NK-92 (cell line): Measurements from ENCODE around the gene MTUS2.

Experiments
- DNase-seq: peaks from one replicate; lab custom pipeline; 2025; ENCODE audit not compliant: unreplicated experiment; lab: John Stamatoyannopoulos, UW

Gene MTUS2

DNA sequence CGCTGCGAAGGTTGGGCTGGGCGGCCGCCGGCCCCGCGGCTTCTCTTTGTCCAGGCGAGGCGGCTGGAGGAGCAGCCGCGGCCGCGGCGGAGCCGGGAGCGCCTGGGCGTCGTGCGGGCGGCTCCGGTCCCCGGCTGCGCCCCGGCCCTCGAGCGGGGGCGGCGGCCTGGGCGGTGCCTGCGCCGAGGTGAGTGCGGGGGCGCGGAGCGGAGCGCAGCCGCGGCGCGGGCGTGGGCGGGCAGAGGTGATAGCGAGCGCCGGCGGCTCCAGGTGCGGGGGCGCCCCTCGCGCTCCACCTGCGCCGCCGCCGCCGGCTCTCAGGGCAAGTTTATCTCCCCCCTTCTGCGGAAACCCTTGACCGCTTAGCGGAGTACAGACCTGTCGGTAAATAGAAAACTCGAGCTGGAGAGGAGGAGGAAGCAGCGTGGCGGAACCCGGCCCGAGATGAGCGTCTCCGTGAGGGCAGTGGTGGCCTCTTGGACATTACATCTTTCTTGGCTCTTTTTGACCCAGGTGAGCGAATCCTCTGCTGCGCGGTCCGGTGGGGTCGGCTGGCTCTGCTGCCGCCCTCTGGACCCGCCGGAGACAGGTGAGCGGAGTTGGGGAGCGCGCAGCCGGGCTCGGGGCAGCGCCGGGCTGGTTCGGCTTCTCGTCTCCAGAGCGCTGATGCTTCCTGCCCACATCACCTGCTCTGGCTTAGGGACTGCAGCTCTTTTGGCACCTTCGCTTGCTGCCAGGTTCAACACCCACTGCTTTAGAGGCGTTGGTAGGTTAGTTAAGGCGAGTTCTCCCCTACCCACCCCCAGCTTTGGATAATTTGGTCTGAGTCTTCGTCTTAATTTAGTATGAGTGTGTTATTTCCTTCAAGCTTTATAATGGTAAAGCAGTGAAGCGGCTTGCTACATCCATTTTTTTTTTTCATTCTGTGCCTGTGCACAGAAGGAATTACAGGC, at the start of gene MTUS2:
MTUS2 (plus strand) TSS at position 241 of the 953 bp plus-strand sequence.
- DNase-seq = no peak

DNA sequence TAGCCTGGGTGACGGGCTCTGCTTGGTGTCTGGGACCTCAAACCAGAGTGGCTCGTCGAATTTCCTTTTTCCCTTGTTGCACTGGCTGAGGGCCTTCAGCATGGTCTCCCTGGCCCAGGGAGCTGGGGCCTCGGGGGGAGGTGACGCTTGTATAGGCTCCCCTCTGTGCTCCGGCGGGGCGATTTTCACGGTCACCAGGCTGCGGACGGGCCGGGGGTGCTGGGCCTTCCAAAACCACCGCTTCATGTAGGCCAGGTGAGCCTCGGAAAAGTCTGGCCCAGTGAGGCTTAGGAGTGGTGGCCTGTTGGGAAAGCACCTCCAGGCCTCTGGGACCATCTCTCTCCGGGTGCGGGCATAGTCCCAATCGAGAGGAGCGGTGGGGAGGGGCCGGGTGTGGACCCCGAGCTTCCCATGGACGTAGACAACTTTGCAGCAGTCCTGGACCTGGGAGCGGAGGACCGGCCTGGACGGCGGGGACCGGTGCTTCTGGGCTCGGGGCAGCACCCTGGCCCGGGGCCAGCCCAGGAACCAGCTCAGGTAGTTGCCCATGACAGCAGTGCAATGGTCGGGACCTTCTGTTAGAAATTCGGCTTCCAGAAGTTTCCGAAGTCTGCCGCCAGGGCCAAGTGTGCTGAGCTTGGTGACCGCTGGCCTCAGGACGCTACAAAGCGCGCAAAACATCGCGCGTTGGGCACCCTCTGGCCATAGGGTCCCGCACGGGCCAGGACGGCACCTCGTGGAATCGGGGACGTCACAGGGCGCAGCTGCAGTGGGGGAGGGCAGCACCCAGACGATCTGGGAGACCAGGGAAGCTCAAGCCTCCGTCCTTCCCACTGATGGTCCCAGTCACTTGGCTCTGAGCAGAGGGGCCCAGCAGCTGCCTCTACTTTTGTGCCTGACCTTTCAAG, 41.6 kb upstream of the MTUS2 start:
- DNase-seq = no peak

DNA sequence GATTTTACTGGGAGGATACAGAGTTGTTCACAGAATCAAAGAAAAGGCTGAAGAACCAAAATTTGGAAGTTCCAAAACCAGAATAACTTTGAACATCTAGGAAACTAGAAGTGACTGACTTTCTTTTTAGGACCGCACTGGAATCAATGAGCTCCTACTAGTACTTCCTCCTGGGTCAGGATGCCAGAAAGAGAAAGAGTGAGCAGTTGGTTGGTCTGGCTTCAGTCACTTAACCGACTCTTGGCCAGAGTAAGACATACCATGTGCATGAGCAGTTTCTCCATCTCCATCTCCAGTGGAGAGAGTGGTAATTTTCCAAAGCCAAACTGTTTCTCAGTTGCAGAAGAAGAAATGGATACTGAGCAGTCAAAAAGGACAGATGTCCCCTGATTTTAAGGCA, 27.1 kb upstream of the MTUS2 start:
- no peak for DNase-seq

DNA sequence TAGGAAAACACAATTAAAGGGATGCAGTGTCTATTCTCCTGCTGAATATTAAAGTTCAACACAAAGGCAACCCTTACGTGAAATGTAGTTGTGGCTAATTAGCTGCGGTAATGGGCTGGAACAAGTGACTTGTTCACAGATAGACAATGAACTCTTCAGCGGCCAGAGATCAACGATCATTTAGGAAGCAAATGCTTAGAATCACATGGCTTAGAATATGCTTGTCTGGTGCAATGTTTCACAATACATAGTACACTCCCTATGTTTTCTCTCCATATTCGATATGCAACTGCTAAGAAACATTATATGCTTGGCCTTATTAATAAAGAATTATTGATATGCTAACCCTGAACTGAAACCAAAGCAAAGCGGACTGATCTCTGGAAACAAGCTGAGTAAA, 25.7 kb upstream of the MTUS2 start:
- DNase-seq = no peak

DNA sequence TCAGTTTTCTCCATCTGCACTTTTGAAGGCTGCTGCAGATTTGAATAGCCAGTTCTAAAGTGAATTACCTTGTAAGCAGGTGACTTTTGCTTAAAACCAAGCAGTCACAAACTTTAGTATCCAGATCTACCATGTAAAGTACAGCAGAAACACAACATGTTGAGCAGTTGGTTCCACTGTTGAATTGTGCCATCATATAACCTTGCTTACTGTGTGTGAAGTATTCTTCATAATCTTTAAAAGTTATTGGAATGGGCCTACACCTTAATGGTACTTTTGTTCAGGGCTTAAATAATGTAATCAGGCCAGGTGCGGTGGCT, 23.2 kb upstream of the MTUS2 start:
- no peak for DNase-seq

DNA sequence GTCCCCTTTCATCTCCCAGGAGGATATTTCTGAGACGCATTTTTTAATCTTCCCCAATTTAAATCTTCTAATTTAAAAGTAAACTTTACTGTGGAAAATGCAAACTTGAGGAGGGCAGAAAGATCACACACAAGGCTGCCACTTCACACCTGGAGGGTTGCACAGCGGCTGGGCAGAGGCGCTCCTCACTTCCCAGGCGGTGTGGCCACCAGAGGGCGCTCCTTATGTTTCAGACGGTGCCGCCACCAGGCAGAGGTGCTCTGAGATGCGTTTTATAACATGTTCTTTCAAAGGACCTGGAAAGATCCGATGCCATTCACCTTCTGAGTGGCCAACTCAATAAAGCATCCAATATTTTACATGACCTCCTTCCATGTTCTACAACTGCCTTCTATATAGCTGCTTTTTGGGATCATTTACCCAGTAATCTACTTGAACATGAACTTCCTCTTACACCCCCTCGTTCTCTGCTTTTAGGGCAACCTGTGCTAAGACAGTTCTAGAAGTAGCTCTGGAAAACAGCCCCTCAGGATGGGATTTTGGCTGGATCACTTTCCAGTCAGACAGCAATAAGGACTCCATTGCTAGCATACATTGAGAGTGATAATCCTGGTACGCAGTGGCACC, 14.8 kb upstream of the MTUS2 start:
- DNase-seq = no peak

DNA sequence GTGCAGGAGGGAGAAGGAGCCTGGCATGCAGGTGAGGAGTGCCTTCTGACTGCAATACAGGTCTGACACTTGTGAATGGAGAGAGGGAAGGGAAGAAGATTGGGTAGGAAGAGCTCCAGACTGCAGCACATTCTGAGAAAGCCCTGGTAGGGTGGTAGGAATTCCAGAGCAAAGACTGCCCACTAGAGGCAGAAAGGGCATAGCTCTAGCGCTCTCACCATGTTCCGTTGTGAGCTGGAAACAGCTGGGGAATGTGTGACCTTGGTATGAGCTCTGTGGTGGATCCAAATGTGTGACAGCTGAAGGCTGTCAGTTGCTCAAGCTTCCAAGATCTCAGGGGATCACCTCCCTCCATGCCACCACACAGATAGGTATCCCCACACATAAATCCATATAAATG, 2.9 kb upstream of the MTUS2 start:
- no peak for DNase-seq

DNA sequence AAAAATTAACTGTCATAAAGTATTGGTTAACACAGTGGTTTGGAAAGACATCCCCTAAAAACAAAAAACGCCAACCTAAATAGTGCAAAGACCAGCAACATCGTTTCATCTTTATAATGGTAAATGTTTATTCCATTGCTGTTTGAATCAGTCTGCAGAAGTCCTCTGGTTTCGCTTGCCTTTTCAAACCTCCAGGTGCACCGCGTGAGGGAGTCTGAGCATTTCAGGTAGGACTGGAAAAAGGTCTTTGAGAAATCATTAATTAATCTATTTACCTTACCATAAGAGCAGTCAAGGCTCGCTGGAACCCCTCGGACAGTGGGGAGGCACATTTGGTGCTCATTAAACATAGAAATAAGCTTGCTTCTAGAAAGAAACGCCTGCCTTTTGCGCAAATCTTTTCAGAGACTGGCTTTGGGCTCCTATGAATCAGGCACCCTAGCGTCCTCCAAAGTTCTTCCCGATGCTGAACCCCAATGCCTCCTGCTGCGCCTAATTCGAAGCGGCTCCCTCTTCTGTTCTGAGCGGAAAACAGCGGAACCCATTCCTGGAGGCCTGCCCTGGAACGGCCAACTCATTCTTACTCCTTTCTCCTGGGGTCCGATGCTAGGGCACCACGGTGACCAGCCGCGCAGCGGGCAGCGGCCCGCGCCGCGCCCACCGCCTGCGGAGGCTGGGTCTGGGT, 951 bp upstream of the MTUS2 start:
- no peak for DNase-seq

DNA sequence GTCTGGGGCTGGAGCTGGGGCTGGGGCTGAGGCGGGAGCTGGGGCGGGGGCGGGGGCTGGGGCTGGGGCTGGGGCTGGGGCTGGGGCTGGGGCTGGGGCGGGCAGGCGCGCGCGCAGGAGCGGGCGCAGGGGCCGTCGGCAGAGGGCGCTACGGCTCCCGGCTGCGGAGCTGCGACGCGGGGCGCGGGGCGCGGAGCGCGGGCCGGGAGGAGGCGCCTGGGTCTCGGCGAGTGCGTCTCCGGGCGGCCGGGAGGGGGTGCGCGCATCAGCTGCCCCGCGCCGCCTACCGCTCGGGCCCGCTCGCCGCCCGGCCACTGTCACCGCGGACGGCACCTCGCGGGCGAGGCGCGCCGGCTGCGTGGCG, 422 bp upstream of the MTUS2 start:
- no peak for DNase-seq

DNA sequence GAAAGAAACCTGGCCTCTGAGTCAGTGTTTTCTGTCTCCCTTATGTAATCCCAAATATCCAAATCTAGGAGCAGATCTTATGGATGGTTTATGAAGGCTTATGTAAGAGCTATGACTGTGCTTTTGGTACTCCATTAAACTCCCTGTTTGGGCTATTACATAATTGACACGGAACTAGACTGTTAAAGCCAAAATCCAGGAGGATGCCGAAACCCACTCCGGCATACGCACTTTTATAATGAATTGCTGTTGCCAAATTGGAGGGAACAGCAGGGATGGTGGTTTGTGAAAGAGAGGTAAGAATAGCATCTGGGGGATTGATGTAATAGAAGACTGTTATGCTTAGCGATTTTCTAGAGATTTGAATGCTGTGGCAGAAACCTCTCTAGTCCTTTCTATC, 2.0 kb downstream of the MTUS2 start:
- DNase-seq = no peak

DNA sequence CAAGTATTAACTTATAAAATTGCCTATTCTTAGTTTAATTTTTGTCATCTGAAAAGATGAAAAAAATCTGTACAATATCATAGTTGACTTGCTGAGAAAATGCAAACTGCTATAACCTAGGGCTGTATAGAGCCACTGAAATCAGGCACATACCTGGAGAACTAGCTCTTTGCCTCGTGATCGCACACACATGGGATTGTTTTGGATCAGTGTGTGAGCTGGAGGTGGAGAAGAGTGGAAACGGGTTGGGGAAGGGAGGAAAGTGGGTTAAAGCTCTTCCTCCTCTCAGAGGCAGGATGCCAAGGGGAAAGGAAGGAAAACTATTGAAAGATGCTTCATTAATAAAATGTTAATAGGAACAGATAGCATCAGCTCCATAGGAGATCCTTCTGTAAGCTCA, 2.7 kb downstream of the MTUS2 start:
- DNase-seq = no peak

DNA sequence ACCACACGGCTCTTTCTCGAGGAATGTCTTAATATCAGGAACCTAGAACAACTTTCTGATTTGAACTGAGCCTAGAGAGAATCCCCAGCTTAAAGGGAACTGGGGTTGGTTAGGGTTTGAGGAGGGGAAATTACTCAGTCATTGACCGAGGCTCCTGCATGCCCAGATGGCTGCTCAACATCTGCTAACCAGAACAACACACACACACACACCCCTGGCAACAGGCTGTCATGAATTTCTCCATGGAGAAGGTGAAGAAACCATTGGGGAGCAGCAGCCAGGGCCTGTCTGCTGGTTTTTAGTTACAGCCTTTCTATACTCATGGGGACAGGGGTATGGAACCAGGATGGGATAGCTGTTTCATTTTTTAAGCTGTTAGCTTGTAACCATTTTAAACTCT, 5.2 kb downstream of the MTUS2 start:
- DNase-seq = no peak

DNA sequence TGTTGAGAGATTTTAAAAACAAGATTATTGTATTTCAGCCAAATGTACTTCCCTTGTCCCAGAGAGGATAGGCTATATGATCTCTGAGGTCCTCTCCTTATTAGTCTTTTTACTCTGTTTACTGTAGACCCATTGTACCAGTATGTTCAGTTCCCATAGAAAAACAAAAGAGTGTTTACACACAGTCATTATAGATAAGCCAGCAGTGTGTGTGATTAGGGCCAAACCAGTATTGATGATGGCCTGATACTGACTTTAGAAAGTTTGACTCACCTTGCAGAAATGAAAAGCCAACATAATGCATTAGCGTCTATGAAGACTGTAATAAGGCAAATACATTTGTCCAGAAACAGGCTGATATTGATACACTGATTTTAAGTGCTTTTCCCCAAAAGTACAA, 6.2 kb downstream of the MTUS2 start:
- no peak for DNase-seq

DNA sequence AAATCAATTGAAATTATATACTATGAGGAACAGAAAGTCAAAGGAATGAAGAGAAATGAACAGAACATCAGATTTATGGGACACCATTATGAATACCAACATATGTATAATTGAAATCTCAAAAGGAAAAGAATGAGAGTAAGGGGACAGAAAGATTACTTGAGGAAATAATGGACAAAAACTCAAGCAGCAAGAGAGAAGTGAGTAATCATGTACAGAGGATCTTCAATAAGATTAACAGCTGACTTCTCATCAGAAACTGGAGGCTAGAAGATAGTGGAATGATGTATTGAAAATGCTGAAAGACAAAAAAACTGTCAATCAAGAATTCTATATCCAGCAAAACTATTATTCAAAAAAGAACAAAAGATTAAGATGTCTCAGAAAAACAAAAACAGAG, 10.4 kb downstream of the MTUS2 start:
- DNase-seq = no peak

DNA sequence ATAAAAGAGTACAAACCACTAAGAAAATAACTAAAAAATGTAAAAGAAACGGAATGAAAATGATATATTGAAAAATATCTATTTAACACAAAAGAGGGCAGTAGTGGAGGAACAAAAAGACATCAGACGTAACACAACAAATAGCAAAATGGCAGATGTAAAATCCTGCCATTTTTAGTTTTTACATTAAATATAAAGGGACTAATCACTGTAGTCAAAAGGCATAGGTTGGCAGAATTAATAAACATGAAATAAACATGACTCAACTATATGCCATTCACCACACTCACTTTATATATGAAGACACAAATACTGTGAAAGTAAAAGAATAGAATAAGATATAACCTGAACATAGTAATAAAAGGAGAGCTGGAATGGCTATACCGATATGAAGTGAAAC, 11.0 kb downstream of the MTUS2 start:
- no peak for DNase-seq

DNA sequence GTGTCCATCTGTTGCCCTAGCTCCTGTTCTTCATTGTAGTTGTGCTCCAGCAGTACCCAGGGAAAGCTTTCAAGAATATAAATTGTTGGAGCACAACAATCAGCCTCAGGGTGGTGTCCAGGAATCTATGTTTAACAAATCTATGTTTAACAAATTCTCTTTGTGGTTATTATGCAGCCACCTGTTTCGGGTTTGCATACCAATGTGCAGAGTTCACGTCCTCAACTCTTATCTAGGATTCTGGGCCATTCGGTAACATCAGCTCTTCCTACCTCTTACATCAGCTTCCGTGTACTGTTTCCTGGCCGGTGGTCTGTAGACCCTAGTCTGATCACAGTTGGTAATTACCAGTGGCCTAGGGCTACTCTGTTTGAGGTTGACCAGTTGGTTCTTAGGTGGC, 17.0 kb downstream of the MTUS2 start:
- DNase-seq = no peak

DNA sequence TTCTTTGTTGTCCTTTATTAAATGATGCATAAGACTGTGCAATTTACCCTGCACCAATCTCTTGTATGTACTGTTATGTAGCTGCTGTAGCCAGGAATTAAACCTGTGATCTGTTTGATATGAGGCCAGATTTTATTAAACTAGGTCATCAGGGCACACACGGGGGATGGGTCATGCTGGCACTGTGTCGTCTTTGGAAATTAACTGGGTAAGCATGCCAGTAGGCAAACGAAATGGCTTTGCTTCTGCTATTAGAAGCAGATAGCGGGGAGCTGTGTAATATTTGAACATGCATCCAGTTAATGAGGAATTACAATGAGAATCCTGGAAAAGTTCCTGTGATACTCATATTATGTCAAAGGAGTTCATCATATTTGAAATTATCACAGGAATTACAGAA, 23.5 kb downstream of the MTUS2 start:
- DNase-seq = no peak

DNA sequence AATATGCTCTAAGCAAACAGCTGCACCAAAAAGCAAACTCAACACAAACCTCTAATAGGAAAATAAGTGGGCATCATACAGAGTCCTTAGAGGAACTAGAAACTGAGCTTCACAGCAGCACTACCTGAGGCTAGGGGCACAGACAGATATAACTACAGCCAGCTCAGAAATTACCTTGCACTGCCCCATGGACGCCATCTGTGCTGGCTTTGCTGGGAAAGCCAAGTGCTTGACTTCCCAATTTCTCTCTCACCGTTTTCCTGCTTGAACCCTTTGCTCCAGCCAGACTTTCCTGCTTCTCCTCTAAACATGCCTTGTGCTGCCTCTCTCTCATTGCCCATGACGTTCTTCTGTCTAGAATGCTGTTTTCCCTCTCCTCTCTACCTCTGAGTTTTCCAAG, 29.3 kb downstream of the MTUS2 start:
- no peak for DNase-seq

DNA sequence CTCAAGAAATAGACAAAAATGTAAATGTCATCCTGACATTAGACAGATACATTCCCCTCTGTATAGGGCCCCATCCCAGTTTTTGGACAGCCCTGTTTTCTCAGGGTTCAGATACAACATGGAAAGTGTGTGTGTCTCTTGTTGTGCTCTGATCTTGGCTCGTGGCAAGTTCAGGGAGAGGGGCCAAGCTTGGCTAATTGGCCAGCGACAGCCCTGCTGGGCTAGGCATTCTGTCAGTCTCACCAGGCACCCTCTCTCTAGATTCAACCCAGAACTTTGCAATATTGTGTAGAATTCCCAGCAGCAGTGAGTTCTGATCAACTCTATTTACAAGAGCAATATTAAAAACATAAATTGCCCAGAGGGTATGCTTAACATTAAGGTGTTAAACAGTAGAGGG, 30.1 kb downstream of the MTUS2 start:
- no peak for DNase-seq

DNA sequence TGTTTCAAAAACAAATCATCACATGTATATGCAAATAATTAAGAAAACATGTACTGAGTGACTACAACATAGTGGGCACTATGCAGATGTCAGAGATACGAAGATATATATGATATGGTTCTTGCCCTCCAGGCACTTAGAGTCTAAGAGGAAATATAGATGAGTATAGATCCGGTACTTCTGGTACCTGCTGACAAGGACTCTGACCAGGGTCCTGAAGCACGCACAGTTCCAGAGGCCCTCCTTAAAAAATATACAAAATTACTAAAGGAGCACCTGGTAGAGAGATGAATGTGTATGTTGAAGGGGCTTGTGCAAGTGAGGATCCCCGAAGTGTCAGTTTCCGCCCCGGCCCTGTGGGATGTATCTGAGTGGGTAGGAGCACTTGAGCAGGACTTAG, 31.3 kb downstream of the MTUS2 start:
- DNase-seq = no peak

DNA sequence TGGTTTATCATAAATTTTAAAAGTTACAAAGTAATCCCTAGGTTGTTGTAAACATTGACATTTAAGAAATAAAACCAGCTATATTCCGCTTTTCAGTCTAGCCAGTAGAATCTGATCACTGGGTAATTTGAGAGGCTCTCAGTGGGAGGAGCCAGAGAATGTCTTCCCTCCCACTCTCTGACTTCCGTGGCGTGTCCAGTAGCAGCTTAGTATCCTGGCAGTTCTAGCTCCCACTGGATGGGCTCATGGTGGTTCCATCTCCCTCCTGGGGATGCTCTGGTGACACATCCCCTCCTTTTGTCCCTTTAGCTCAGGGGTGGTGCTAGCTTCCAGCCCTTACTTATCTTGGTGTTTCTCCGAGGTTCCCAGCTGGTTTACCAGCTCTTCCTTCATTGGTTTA, 34.5 kb downstream of the MTUS2 start:
- no peak for DNase-seq
